ENCODE results near the gene SH3RF1. TPM values are rescaled to one million over a fixed set of nuclear protein-coding genes. Genes with fewer than 3 reads are reported as not detected.

Gene SH3RF1
- total RNA-seq, 1 experiment from 2014 or later, result 59.5 TPM

DNA sequence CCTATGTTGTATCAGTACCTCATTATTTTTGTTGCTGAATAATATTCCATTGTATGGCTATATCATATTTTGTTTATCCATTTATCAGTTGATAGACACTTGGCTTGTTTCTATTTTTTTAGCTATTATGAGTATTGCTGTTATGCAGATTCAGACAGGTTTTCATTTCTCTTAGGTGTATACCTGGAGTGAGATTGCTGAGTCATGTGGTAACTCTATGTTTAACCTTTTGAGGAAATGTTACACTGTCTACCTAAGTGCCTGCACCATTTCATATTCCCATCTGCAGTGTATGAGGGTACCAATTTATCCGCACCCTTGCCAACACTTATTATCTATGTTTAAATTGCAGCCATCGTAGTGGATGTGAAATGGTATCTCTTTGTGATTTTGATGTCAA is 43.0 kb upstream of the SH3RF1 start:
- peak overlapping the region; percentile 93 for H2AFZ ChIP-seq (ENCODE audit: low read depth, low read length, poor library complexity, severe bottlenecking)
- ChIA-PET RAD21 (ENCODE audit: low non-redundant PET in 1 of 2, low total read pairs in 2 of 2, uncharacterized antibody in 2 of 2, unreplicated experiment in 2 of 2) (no interaction called here), CTCF (no interaction called here), POLR2A (no interaction called here)
- H3K36me3 ChIP-seq (ENCODE audit: control insufficient read depth in 1 of 2, insufficient read depth in 2 of 2, low read length in 2 of 2), result no peaks in the 10 kb centered on the region
- no peak for TF ChIP-seq ZFX (IDR thresholded peaks at IDR 0.05)
- TF ChIP-seq ELF1 (IDR thresholded peaks at IDR 0.05; ENCODE audit: borderline replicate concordance, low read depth), result no peak
- TF ChIP-seq EZH2 (IDR thresholded peaks at IDR 0.05), result no peak
- no peaks in the 10 kb centered on the region for H3K9me3 ChIP-seq (ENCODE audit: control insufficient read depth in 1 of 2, insufficient read depth in 1 of 2, low read depth in 1 of 2, low read length in 2 of 2)
- intact Hi-C loops (cut with micrococcal nuclease), result loop anchor here (5.0 kb wide), 2 partner anchors 286 to 301 kb away; partner anchors contain the start of gene CBR4
- ATAC-seq (no peak), DNase-seq (ENCODE audit: low read depth, low spot score) (no peak)
- H3K4me3 ChIP-seq (replicated peaks in 1 of 2; ENCODE audit: low read depth in 1 of 2, low read length in 2 of 2), result no peak overlapping the region
- no TSS peak for BruUV-seq (replicated peaks)
- H3K27ac ChIP-seq (ENCODE audit: low read depth, low read length), result no peak overlapping the region
- H3K27me3 ChIP-seq (ENCODE audit: insufficient read depth, low read length), result no peaks in the 10 kb centered on the region
- no peaks in the 10 kb centered on the region for H4K20me1 ChIP-seq (ENCODE audit: insufficient read depth)
- H3K9ac ChIP-seq (ENCODE audit: low read length), result no peak overlapping the region
- no peaks in the 10 kb centered on the region for H3K79me2 ChIP-seq (ENCODE audit: insufficient read depth, low read length)
- H3K4me1 ChIP-seq (ENCODE audit: control insufficient read depth in 1 of 2, insufficient read depth in 2 of 2, low read length in 2 of 2), result peaks cover 15 to 40% of the 10 kb centered on the region in 2 experiments
- H3K4me2 ChIP-seq (ENCODE audit: low read length), result no peak overlapping the region
- H3K9me2 ChIP-seq (ENCODE audit: insufficient read depth), result no peaks in the 10 kb centered on the region

DNA sequence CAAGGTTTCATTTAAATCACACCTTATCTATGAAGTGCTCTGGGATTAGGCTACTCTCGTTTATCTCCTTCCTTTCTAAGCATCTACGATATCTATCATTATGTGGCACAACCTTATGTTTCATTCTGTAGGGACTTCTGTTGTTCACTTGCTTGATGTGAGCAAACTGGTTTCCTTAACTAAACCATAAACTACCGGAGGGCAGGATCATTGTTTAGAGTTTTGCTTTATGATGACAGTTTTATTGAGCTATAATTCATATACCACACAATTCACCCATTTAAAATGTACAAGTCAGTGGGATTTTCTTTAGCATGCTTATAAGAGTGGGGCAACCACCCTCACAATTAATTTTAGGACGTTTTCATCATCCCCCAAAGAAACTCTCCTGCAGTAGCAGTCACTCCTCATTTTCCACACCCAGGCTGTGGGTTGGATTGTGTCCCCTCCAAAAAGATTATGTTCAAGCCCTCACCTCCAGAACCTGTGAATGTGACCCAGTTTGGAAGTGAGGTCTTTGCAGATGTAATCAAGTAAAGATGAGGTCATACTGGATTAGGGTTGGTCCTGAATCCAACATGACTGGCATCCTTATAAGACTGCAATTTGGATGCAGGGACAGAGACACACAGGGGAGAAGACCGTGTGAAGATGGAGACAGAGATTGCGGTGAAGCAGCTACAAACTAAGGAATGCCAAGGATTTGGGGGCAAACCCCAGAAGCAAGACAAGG is 42.1 kb upstream of the SH3RF1 start:
- intact Hi-C loops (cut with micrococcal nuclease), result loop anchor here (5.0 kb wide), 2 partner anchors 286 to 301 kb away; partner anchors contain the start of gene CBR4
- no peaks in the 10 kb centered on the region for H4K20me1 ChIP-seq (ENCODE audit: insufficient read depth)
- no peaks in the 10 kb centered on the region for H3K79me2 ChIP-seq (ENCODE audit: insufficient read depth, low read length)
- H3K27ac ChIP-seq (ENCODE audit: low read depth, low read length), result no peak overlapping the region
- H3K4me2 ChIP-seq (ENCODE audit: low read length), result no peak overlapping the region
- RAD21 ChIA-PET (ENCODE audit: low non-redundant PET in 1 of 2, low total read pairs in 2 of 2, uncharacterized antibody in 2 of 2, unreplicated experiment in 2 of 2), result no interaction called here
- no peaks in the 10 kb centered on the region for H3K36me3 ChIP-seq (ENCODE audit: control insufficient read depth in 1 of 2, insufficient read depth in 2 of 2, low read length in 2 of 2)
- POLR2A ChIA-PET, result no interaction called here
- H3K9me2 ChIP-seq (ENCODE audit: insufficient read depth), result no peaks in the 10 kb centered on the region
- no peak overlapping the region for H2AFZ ChIP-seq (ENCODE audit: low read depth, low read length, poor library complexity, severe bottlenecking)
- DNase-seq (ENCODE audit: low read depth, low spot score) (no peak), ATAC-seq (no peak)
- BruUV-seq (replicated peaks), result no TSS peak
- H3K9me3 ChIP-seq (ENCODE audit: control insufficient read depth in 1 of 2, insufficient read depth in 1 of 2, low read depth in 1 of 2, low read length in 2 of 2), result no peaks in the 10 kb centered on the region
- no peaks in the 10 kb centered on the region for H3K27me3 ChIP-seq (ENCODE audit: insufficient read depth, low read length)
- H3K9ac ChIP-seq (ENCODE audit: low read length), result no peak overlapping the region
- TF ChIP-seq, protein P1, sequence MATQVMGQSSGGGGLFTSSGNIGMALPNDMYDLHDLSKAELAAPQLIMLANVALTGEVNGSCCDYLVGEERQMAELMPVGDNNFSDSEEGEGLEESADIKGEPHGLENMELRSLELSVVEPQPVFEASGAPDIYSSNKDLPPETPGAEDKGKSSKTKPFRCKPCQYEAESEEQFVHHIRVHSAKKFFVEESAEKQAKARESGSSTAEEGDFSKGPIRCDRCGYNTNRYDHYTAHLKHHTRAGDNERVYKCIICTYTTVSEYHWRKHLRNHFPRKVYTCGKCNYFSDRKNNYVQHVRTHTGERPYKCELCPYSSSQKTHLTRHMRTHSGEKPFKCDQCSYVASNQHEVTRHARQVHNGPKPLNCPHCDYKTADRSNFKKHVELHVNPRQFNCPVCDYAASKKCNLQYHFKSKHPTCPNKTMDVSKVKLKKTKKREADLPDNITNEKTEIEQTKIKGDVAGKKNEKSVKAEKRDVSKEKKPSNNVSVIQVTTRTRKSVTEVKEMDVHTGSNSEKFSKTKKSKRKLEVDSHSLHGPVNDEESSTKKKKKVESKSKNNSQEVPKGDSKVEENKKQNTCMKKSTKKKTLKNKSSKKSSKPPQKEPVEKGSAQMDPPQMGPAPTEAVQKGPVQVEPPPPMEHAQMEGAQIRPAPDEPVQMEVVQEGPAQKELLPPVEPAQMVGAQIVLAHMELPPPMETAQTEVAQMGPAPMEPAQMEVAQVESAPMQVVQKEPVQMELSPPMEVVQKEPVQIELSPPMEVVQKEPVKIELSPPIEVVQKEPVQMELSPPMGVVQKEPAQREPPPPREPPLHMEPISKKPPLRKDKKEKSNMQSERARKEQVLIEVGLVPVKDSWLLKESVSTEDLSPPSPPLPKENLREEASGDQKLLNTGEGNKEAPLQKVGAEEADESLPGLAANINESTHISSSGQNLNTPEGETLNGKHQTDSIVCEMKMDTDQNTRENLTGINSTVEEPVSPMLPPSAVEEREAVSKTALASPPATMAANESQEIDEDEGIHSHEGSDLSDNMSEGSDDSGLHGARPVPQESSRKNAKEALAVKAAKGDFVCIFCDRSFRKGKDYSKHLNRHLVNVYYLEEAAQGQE (IDR thresholded peaks at IDR 0.05; ENCODE audit: low read depth), result no peak
- TF ChIP-seq JUND (IDR thresholded peaks at IDR 0.05) (no peak), CEBPB (IDR thresholded peaks at IDR 0.05; ENCODE audit: low read depth) (no peak), ELF1 (IDR thresholded peaks at IDR 0.05; ENCODE audit: borderline replicate concordance, low read depth) (no peak), SP1 (IDR thresholded peaks at IDR 0.05; ENCODE audit: low read depth) (no peak), ZNF274 (IDR thresholded peaks at IDR 0.05; ENCODE audit: low read depth, low read length) (no peak), SIN3A (IDR thresholded peaks at IDR 0.05; ENCODE audit: low read depth) (no peak), POLR2A (IDR thresholded peaks at IDR 0.05; ENCODE audit: borderline replicate concordance, extremely low read depth, insufficient read depth, insufficient read length) (no peak), YY1 (IDR thresholded peaks at IDR 0.05; ENCODE audit: extremely low read depth, insufficient replicate concordance, low read depth, low read length) (no peak), SRF (IDR thresholded peaks at IDR 0.05; ENCODE audit: low read depth) (no peak)
- TF ChIP-seq, protein P2, sequence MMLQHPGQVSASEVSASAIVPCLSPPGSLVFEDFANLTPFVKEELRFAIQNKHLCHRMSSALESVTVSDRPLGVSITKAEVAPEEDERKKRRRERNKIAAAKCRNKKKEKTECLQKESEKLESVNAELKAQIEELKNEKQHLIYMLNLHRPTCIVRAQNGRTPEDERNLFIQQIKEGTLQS (IDR thresholded peaks at IDR 0.05), result no peak
- no peak overlapping the region for H3K4me3 ChIP-seq (replicated peaks in 1 of 2; ENCODE audit: low read depth in 1 of 2, low read length in 2 of 2)
- peaks cover 15 to 40% of the 10 kb centered on the region in 2 experiments for H3K4me1 ChIP-seq (ENCODE audit: control insufficient read depth in 1 of 2, insufficient read depth in 2 of 2, low read length in 2 of 2)
- CTCF ChIA-PET, result no interaction called here
